IMR-90 (cell line): ENCODE data around the gene ERICH6. TPM values are rescaled to one million over a fixed set of nuclear protein-coding genes. Genes with fewer than 3 reads are reported as not detected.

Experiments
- ATAC-seq: fragments of 200-7000 bp; cut with Tn5 transposase; 2 replicates; pipeline ENCODE4 v1.9.1; 2020; ENCODE audit warnings: low read depth, mild to moderate bottlenecking, moderate library complexity
- BruUV-seq: library from RNA; stranded (reverse); fragments of 400-500 nt; replicated peaks from 2 replicates; lab custom pipeline; 2021; lab: Mats Ljungman, UMichigan
- CTCF ChIA-PET: fragments of 300-600 bp; formaldehyde crosslinking; extraction: SDS; loops from one replicate; lab custom pipeline; 2021; ENCODE audit warnings: antibody characterized with exemption; lab: Yijun Ruan, JAX
- POLR2A ChIA-PET: fragments of 300-600 bp; sonication (Branson Sonifier 250); formaldehyde crosslinking; loops from one replicate; lab custom pipeline; 2022; ENCODE audit warnings: antibody characterized with exemption; ENCODE audit not compliant: unreplicated experiment; lab: Charles Lee
- DNase-seq: peaks from one replicate; pipeline ENCODE4 v3.0.0; 2013
- H2AFZ ChIP-seq: replicated peaks from 2 replicates; pipeline ENCODE3; 2013; ENCODE audit warnings: low read length, mild to moderate bottlenecking; ENCODE audit not compliant: poor library complexity
- H2AK5ac ChIP-seq: 2 replicates; pipeline ENCODE4 v1.6.1; 2013; ENCODE audit warnings: low read depth, low read length, inconsistent platforms
- H2AK9ac ChIP-seq: replicated peaks from 2 replicates; pipeline ENCODE3; 2013; ENCODE audit warnings: mild to moderate bottlenecking, low read depth, low read length, moderate library complexity; ENCODE audit not compliant: poor library complexity
- H2BK120ac ChIP-seq: 2 replicates; pipeline ENCODE4 v1.6.1; 2013; ENCODE audit warnings: low read depth, low read length, inconsistent platforms
- H2BK15ac ChIP-seq: 3 replicates; pipeline ENCODE4 v1.6.1; 2013; ENCODE audit warnings: low read depth, low read length, inconsistent platforms
- H2BK20ac ChIP-seq: 2 replicates; pipeline ENCODE4 v1.6.1; 2013; ENCODE audit warnings: low read depth, mild to moderate bottlenecking, inconsistent platforms, low read length, moderate library complexity
- H2BK5ac ChIP-seq: 2 replicates; pipeline ENCODE4 v1.6.1; 2013; ENCODE audit warnings: mild to moderate bottlenecking, low read depth, low read length, inconsistent platforms; ENCODE audit not compliant: poor library complexity, severe bottlenecking
- H3K14ac ChIP-seq: replicated peaks from 2 replicates; pipeline ENCODE4 v1.6.1; 2013; ENCODE audit warnings: low read depth, low read length, inconsistent platforms
- H3K18ac ChIP-seq: 2 replicates; pipeline ENCODE4 v1.6.1; 2013; ENCODE audit warnings: low read depth, low read length, control low read depth
- H3K23ac ChIP-seq: 2 replicates; pipeline ENCODE4 v1.6.1; 2013; ENCODE audit warnings: low read depth, low read length, inconsistent platforms
- H3K27ac ChIP-seq: 2 replicates; pipeline ENCODE4 v1.5.1; 2013; ENCODE audit warnings: mild to moderate bottlenecking, control low read depth, low read length; ENCODE audit not compliant: insufficient read depth
- H3K27me3 ChIP-seq: 2 replicates; pipeline ENCODE4 v1.6.1; 2013; ENCODE audit warnings: low read length; ENCODE audit not compliant: control insufficient read depth, insufficient read depth
- H3K36me3 ChIP-seq: 2 replicates; pipeline ENCODE4 v1.6.1; 2013; ENCODE audit warnings: low read length, mixed read lengths; ENCODE audit not compliant: control insufficient read depth, insufficient read depth
- H3K4ac ChIP-seq: 2 replicates; pipeline ENCODE4 v1.6.1; 2013; ENCODE audit warnings: low read depth, low read length, inconsistent platforms
- H3K4me1 ChIP-seq: 2 replicates; pipeline ENCODE4 v1.6.1; 2013; ENCODE audit warnings: low read length, mixed read lengths; ENCODE audit not compliant: control insufficient read depth, insufficient read depth
- H3K4me2 ChIP-seq: 2 replicates; pipeline ENCODE4 v1.6.1; 2013; ENCODE audit warnings: low read depth, mild to moderate bottlenecking, control low read depth, low read length, moderate library complexity
- H3K4me3 ChIP-seq: 2 replicates; pipeline ENCODE4 v1.5.1; 2013; ENCODE audit warnings: low read depth, mild to moderate bottlenecking, control low read depth, low read length, moderate library complexity; ENCODE audit not compliant: insufficient read depth
- H3K56ac ChIP-seq: 2 replicates; pipeline ENCODE4 v1.6.1; 2013; ENCODE audit warnings: low read length, inconsistent platforms; ENCODE audit not compliant: insufficient read depth; ENCODE audit errors: extremely low read depth
- H3K79me1 ChIP-seq, 2 experiments: 2 replicates each; pipeline ENCODE4 v1.6.1; 2013; ENCODE audit warnings: low read length in 2 of 2, inconsistent platforms in 1 of 2, low read depth in 1 of 2
- H3K9ac ChIP-seq: 2 replicates; pipeline ENCODE4 v1.6.1; 2013; ENCODE audit warnings: low read depth, low read length, control low read depth
- H3K9me1 ChIP-seq: 2 replicates; pipeline ENCODE4 v1.6.1; 2013; ENCODE audit warnings: low read length, inconsistent platforms; ENCODE audit not compliant: insufficient read depth
- H3K9me3 ChIP-seq: 2 replicates; pipeline ENCODE4 v1.6.1; 2013; ENCODE audit warnings: low read length; ENCODE audit not compliant: control insufficient read depth, insufficient read depth
- H4K20me1 ChIP-seq: 2 replicates; pipeline ENCODE4 v1.6.1; 2013; ENCODE audit warnings: low read length, inconsistent platforms; ENCODE audit not compliant: insufficient read depth
- H4K5ac ChIP-seq: 2 replicates; pipeline ENCODE4 v1.6.1; 2013; ENCODE audit warnings: mild to moderate bottlenecking, low read depth, low read length, control low read depth
- H4K8ac ChIP-seq, 2 experiments: 2 replicates each; pipeline ENCODE4 v1.6.1; 2013; ENCODE audit warnings: low read depth in 2 of 2, low read length in 2 of 2, control low read depth in 1 of 2, inconsistent platforms in 1 of 2
- H4K91ac ChIP-seq: 2 replicates; pipeline ENCODE4 v1.6.1; 2013; ENCODE audit warnings: low read depth, low read length, inconsistent platforms; ENCODE audit not compliant: insufficient read depth
- RCOR1 ChIP-seq: IDR thresholded peaks from 2 replicates; pipeline ENCODE4 v1.6.1; 2012; ENCODE audit warnings: mild to moderate bottlenecking, low read length, improper control_type of control experiment; ENCODE audit not compliant: insufficient replicate concordance
- WGBS, 2 experiments: methylation state at CpG; one replicate each; pipeline versions ENCODE4 v1.1.5 to v1.1.7; 2013; ENCODE audit warnings: missing lambda C conversion rate in 2 of 2; ENCODE audit not compliant: insufficient read length in 1 of 2; ENCODE audit errors: extremely low coverage in 2 of 2; 5-methylcytosine and 5-hydroxymethylcytosine counted together
- dilution Hi-C: fragments of 300-500 bp; cut with HindIII; formaldehyde crosslinking; loops from one replicate; pipeline ENCODE4 v1.14.3; 2018; ENCODE audit warnings: low sequenced_read_pairs; ENCODE audit not compliant: unreplicated experiment
- in situ Hi-C: fragments of 300-500 bp; cut with MboI; formaldehyde crosslinking; loops from 3 replicates; pipeline ENCODE4 v1.14.3; 2019; ENCODE audit warnings: low sequenced_read_pairs, inconsistent platforms, mixed read lengths
- intact Hi-C: fragments of 100-400 bp; cut with micrococcal nuclease; formaldehyde crosslinking; loops from 2 replicates; pipeline ENCODE4 v1.10.0; 2022
- polyA plus RNA-seq, 3 experiments: library from polyadenylated mRNA; depleted of rRNA; stranded (reverse); fragments of >200 nt; gene quantifications; 2 replicates each; pipeline ENCODE4 v1.2.3, GENCODE V29; 2012; ENCODE audit warnings: low replicate concordance in 1 of 3
- total RNA-seq: library from RNA; depleted of rRNA; stranded (reverse); fragments of >200 nt; gene quantifications from 2 replicates; pipeline ENCODE4 v1.2.3, GENCODE V29; 2012

ERICH6 gene
- total and polyA plus RNA-seq, 2 of the 4 experiments (the other 2 are of a cell fraction): under 0.01 TPM; not detected in 1

- Histone ChIP-seq H4K20me1 (peaks cover 27% of the 10 kb centered on the region; the same call in 1 of the 2 replicates), H3K27ac (no peak overlapping the region), H3K79me1 (peaks cover 23 to 47% of the 10 kb centered on the region in 2 experiments), H3K36me3 (peaks cover 18% of the 10 kb centered on the region), H3K4me2 (no peak overlapping the region), H2AFZ (no peak overlapping the region), H3K14ac (no peak overlapping the region; the same call in 1 of the 2 replicates), H3K27me3 (no peaks in the 10 kb centered on the region), H3K23ac (no peak overlapping the region), H3K4me3 (no peak overlapping the region), H2BK5ac (no peak overlapping the region), H3K9me3 (no peaks in the 10 kb centered on the region), H2AK5ac (no peak overlapping the region), H2BK20ac (no peak overlapping the region), H2AK9ac (no peak overlapping the region), H3K9ac (no peak overlapping the region), H4K91ac (no peak overlapping the region), H3K9me1 (peaks cover 10% of the 10 kb centered on the region), H2BK120ac (no peak overlapping the region), H4K5ac (no peak overlapping the region), H3K56ac (no peak overlapping the region), H3K18ac (no peak overlapping the region), H4K8ac (no peak overlapping the region), H2BK15ac (no peak overlapping the region; the same call in 2 of the 3 replicates), H3K4ac (no peak overlapping the region), H3K4me1 (peaks cover 2% of the 10 kb centered on the region)
- ChIA-PET CTCF (interaction anchor here (0.6 to 1.3 kb wide), 2 partner anchors 9 to 110 kb away, joined by 4 read pairs; no protein-coding TSS in a partner anchor), POLR2A (no interaction called here)
- peak; percentile 39 for ATAC-seq
- intact Hi-C loops (no loop called here), dilution Hi-C loops (no loop called here), in situ Hi-C loops (no loop called here)
- no TSS peak for BruUV-seq
- no peak for TF ChIP-seq RCOR1
- no CpG with 5 or more reads among the region's 2 CpGs for WGBS, 2 experiments
- peak; percentile 48 for DNase-seq
These were observed 34.4 kb upstream of the ERICH6 start for GRCh38 chr3:150737874-150738679.
